Measurements from ENCODE around the gene STT3B.

GRCh38 chr3:31634476-31634875 lies 101.8 kb downstream of the STT3B start:
- TF ChIP-seq POLR2A (IDR thresholded peaks at IDR 0.05; ENCODE audit: low read depth, low read length): no peak
- TF ChIP-seq POLR2AphosphoS5 (IDR thresholded peaks at IDR 0.05; ENCODE audit: low read depth, low read length): no peak
- no peak for TF ChIP-seq SPI1 (IDR thresholded peaks at IDR 0.05; ENCODE audit: low read depth, low read length)
- TF ChIP-seq TAF1 (IDR thresholded peaks at IDR 0.05; ENCODE audit: low read depth, low read length): no peak
- no peak for TF ChIP-seq POU2F2 (IDR thresholded peaks at IDR 0.05; ENCODE audit: low read depth, low read length)

Data from GM12891 (cell line).